ENCODE results near the gene SERPINA5.

The SERPINA5 gene

DNA sequence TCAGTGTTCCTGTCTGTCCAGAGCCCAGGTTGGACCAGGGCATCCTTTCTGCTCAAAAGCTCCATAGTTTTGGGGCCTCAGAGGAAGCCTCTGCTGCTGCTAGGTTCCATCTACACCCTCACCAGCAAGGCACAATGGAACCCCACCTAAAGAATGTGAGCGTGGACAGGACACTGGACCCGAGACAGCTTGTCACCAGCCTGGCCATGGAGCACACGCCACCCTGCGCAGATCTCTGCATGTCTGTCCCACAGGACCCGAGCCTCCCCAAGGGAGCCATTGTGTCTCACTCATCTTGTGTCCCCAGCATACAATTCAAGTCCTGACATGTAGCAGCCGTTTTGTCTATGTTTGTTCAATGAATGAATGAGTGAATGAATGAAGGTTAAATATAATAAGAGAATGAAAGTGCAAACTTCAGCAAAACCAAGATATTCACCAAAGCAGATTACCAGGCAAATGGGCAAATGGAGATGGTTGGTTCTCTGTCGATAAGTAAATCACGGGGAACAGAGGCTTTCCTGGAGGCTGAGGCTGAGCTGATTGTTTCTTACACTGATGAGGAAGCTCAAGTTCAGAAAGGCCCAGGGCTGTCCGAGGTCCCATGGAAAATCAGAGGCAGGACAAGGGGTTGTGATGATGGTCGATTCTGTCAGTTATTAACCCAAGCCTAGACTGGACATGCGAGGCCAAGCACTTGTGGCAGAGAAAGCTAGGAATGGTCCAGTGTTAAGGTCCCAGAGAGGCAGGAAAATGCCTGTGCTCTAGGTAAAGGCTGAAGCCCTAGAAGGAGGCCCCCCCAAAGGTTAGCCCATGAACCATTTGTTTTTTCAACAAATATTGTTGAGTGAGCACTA lies 58.0 kb downstream of the SERPINA5 start:
- TF ChIP-seq ZNF384 (IDR thresholded peaks at IDR 0.05) (no peak), HDGF (IDR thresholded peaks at IDR 0.05; ENCODE audit: borderline replicate concordance) (no peak), ELF4 (IDR thresholded peaks at IDR 0.05) (no peak), FOXA1 (IDR thresholded peaks at IDR 0.05) (no peak), FOXK2 (IDR thresholded peaks at IDR 0.05) (no peak), BHLHE40 (IDR thresholded peaks at IDR 0.05; ENCODE audit: borderline replicate concordance) (no peak), FOXM1 (IDR thresholded peaks at IDR 0.05; ENCODE audit: borderline replicate concordance) (no peak), LEF1 (IDR thresholded peaks at IDR 0.05; ENCODE audit: borderline replicate concordance) (no peak), SUZ12 (IDR thresholded peaks at IDR 0.05) (no peak), NFRKB (IDR thresholded peaks at IDR 0.05) (no peak), CTBP1 (IDR thresholded peaks at IDR 0.05; ENCODE audit: borderline replicate concordance) (no peak), TARDBP (IDR thresholded peaks at IDR 0.05) (no peak), SP1 (IDR thresholded peaks at IDR 0.05) (no peak), ARNT (IDR thresholded peaks at IDR 0.05) (no peak), L3MBTL2 (conservative IDR thresholded peaks at IDR 0.05) (no peak)
- TF ChIP-seq, protein P1, sequence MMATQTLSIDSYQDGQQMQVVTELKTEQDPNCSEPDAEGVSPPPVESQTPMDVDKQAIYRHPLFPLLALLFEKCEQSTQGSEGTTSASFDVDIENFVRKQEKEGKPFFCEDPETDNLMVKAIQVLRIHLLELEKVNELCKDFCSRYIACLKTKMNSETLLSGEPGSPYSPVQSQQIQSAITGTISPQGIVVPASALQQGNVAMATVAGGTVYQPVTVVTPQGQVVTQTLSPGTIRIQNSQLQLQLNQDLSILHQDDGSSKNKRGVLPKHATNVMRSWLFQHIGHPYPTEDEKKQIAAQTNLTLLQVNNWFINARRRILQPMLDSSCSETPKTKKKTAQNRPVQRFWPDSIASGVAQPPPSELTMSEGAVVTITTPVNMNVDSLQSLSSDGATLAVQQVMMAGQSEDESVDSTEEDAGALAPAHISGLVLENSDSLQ (IDR thresholded peaks at IDR 0.05) = no peak
- no peak for DNase-seq (ENCODE audit: extremely low spot score)
- CTCF ChIA-PET = no interaction called here
- POLR2A ChIA-PET = interaction anchor here (1.5 kb wide), 1 partner anchor 39 kb away, joined by 4 read pairs; no protein-coding TSS in a partner anchor

DNA sequence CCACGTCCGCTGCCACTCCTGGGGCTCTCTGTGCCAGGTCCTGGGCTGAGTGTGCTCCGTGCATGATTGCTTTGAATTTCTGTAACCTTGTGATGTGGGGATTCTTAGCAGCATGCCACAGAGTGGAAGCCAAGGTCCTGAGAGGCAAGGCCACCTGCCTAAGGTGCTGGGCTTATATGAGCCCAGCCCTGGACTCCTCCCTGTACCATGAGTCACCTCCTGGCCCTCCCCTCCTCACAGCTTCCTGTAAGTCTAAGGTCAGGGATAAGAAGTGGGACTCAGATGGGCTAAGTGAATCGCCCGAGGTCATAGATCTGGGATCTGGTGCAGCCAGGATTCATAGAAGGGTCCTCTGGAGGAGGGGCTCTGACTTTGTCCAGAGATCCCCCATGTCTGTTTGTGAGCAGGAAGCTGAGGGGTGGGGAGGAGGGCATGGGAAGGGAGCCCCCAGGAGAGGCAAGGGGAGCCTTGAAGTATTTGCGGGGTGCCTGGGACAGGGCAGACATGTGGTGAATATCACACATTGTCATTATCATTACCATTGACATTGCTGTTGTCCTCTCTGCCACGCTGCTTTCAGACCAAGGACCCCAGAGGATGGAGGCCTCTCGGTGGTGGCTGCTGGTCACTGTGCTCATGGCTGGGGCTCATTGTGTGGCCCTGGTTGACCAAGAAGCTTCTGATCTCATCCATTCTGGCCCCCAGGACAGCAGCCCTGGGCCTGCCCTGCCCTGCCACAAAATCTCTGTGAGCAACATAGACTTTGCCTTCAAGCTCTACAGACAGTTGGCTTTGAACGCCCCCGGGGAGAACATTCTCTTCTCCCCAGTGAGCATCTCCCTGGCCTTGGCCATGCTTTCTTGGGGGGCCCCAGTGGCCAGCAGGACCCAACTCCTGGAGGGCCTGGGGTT lies 59.8 kb downstream of the SERPINA5 start:
- POLR2A ChIA-PET = interaction anchor here (1.5 kb wide), 1 partner anchor 40 kb away, joined by 4 read pairs; no protein-coding TSS in a partner anchor
- TF ChIP-seq SP1 (IDR thresholded peaks at IDR 0.05) (no peak), NFRKB (IDR thresholded peaks at IDR 0.05) (no peak), FOXK2 (IDR thresholded peaks at IDR 0.05) (no peak), HDGF (IDR thresholded peaks at IDR 0.05; ENCODE audit: borderline replicate concordance) (no peak), BHLHE40 (IDR thresholded peaks at IDR 0.05; ENCODE audit: borderline replicate concordance) (no peak), ARNT (IDR thresholded peaks at IDR 0.05) (no peak), TARDBP (IDR thresholded peaks at IDR 0.05) (no peak), ZNF384 (IDR thresholded peaks at IDR 0.05) (no peak), SUZ12 (IDR thresholded peaks at IDR 0.05) (no peak), CTBP1 (IDR thresholded peaks at IDR 0.05; ENCODE audit: borderline replicate concordance) (no peak), LEF1 (IDR thresholded peaks at IDR 0.05; ENCODE audit: borderline replicate concordance) (no peak)
- TF ChIP-seq, protein P1 (IDR thresholded peaks at IDR 0.05) = no peak
- CTCF ChIA-PET = no interaction called here
- DNase-seq (ENCODE audit: extremely low spot score) = no peak

DNA sequence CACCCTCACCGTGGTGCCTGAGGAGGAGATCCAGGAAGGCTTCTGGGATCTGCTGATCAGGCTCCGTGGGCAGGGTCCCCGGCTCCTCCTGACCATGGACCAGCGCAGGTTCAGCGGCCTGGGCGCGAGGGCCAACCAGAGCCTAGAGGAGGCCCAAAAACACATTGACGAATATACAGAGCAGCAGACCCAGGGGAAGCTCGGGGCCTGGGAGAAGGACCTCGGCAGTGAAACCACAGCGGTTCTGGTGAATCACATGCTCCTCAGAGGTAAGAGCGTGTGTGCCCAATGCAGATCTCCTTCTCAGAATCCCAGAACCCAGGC lies 60.4 kb downstream of the SERPINA5 start:
- POLR2A ChIA-PET = no interaction called here
- CTCF ChIA-PET = no interaction called here
- DNase-seq (ENCODE audit: extremely low spot score) = no peak
- TF ChIP-seq ARNT (IDR thresholded peaks at IDR 0.05) = no peak
- no peak for TF ChIP-seq FOXM1 (IDR thresholded peaks at IDR 0.05; ENCODE audit: borderline replicate concordance)
- TF ChIP-seq SP1 (IDR thresholded peaks at IDR 0.05) = no peak
- TF ChIP-seq LEF1 (IDR thresholded peaks at IDR 0.05; ENCODE audit: borderline replicate concordance) = no peak
- TF ChIP-seq NFRKB (IDR thresholded peaks at IDR 0.05) = no peak
- TF ChIP-seq, protein P1 (IDR thresholded peaks at IDR 0.05) = no peak
- no peak for TF ChIP-seq TARDBP (IDR thresholded peaks at IDR 0.05)
- TF ChIP-seq CTBP1 (IDR thresholded peaks at IDR 0.05; ENCODE audit: borderline replicate concordance) = no peak
- TF ChIP-seq ZNF384 (IDR thresholded peaks at IDR 0.05) = no peak
- no peak for TF ChIP-seq SUZ12 (IDR thresholded peaks at IDR 0.05)
- TF ChIP-seq FOXK2 (IDR thresholded peaks at IDR 0.05) = no peak
- TF ChIP-seq HDGF (IDR thresholded peaks at IDR 0.05; ENCODE audit: borderline replicate concordance) = no peak
- TF ChIP-seq BHLHE40 (IDR thresholded peaks at IDR 0.05; ENCODE audit: borderline replicate concordance) = no peak
- no peak for TF ChIP-seq ELF4 (IDR thresholded peaks at IDR 0.05)
- TF ChIP-seq L3MBTL2 (conservative IDR thresholded peaks at IDR 0.05) = no peak
- no peak for TF ChIP-seq FOXA1 (IDR thresholded peaks at IDR 0.05)

Measured in HEK293T (cell line).